ENCODE measurements around the gene DLG2.

DNA sequence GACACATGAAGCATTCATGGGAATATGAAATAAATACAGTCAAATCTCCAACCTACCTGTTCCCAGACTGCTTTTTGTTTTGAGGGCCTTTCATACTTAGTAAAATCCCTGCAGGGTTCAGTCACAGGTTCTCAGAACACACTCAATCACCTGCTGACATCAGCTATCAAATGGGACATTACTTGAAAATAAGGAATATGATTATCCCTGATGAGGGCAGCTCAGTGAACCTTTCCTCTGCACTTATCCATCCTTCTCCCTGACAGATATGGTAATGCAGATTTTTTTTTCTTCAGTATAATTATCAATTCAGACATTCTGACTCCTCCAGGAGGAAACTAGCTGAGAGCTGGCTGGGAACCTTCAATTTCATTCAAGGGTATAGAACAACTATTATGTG, 1213.6 kb downstream of the DLG2 start:
- TF ChIP-seq CTCF (IDR thresholded peaks at IDR 0.05; ENCODE audit: insufficient read depth, low read depth, low read length) (no peak), EZH2 (IDR thresholded peaks at IDR 0.05; ENCODE audit: insufficient read depth, low read length) (no peak)
